Fibroblast of the aortic adventitia (primary cell): ENCODE data around the gene SLC25A48. TPM values are rescaled to one million over a fixed set of nuclear protein-coding genes. Genes with fewer than 3 reads are reported as not detected.

Experiments
- DNase-seq: peaks from one replicate; pipeline ENCODE4 v3.0.0-alpha.2; 2010; ENCODE audit warnings: low read depth
- H3K4me3 ChIP-seq: 2 replicates; pipeline ENCODE4 v1.5.1; 2011; ENCODE audit warnings: low read depth, mild to moderate bottlenecking, control low read depth, low read length, moderate library complexity
- total RNA-seq: library from RNA; depleted of rRNA; stranded (reverse); fragments of >200 nt; gene quantifications from 2 replicates; pipeline ENCODE4 v1.2.3, GENCODE V29; 2012; ENCODE audit warnings: low replicate concordance
- TF ChIP-seq, protein P1 (sequence below): IDR thresholded peaks from 2 replicates; pipeline ENCODE4 v1.5.1; 2011; ENCODE audit warnings: mild to moderate bottlenecking, low read length, control low read depth, inconsistent platforms; ENCODE audit not compliant: insufficient read depth

The SLC25A48 gene
- total RNA-seq, 1 donor = not detected

DNA sequence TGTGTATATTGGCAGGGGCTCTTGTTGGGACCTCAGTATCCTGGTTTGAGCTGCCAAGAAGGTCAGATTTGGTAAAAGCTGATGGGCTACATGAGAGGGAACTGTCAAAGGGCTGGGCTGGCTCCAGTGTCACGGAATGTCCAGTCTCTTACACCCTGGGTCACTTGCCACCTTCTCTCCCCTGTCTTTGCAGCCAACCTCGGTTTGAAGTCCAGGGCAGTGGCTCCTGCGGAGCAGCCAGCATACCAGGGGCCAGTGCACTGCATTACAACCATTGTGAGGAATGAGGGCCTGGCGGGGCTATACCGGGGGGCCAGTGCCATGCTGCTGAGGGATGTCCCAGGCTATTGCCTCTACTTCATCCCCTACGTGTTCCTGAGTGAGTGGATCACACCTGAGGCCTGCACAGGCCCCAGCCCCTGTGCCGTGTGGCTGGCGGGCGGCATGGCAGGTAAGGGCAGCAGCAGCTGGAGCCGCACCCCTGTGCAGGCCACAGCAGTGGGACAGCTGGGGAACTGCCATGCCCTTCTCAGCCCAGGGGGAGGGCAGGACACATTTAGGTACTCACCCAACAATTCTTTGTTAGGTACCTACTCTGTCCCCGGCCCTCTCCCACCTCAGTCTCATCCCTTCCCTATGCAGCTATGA is 36.9 kb downstream of the SLC25A48 start:
- H3K4me3 ChIP-seq = no peak overlapping the region

DNA sequence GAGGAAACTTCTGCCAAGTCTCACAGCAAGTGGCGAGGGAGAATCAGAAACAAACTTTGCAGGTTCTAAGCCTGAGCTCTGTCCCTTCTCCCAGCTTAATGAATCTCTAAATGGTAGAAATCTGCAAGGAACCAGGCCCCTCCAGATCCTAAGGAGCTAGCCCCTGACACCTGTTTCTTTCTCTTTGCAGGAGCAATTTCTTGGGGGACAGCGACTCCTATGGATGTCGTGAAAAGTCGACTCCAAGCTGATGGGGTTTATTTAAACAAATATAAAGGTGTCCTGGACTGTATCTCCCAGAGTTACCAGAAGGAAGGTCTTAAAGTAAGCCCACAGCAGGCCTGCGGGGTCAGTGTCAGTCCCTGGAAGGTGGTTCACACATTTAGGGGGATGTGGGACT is 39.4 kb downstream of the SLC25A48 start:
- H3K4me3 ChIP-seq = no peak overlapping the region
- TF ChIP-seq, protein P1, sequence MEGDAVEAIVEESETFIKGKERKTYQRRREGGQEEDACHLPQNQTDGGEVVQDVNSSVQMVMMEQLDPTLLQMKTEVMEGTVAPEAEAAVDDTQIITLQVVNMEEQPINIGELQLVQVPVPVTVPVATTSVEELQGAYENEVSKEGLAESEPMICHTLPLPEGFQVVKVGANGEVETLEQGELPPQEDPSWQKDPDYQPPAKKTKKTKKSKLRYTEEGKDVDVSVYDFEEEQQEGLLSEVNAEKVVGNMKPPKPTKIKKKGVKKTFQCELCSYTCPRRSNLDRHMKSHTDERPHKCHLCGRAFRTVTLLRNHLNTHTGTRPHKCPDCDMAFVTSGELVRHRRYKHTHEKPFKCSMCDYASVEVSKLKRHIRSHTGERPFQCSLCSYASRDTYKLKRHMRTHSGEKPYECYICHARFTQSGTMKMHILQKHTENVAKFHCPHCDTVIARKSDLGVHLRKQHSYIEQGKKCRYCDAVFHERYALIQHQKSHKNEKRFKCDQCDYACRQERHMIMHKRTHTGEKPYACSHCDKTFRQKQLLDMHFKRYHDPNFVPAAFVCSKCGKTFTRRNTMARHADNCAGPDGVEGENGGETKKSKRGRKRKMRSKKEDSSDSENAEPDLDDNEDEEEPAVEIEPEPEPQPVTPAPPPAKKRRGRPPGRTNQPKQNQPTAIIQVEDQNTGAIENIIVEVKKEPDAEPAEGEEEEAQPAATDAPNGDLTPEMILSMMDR = no peak
- DNase-seq = no peak

More for the DNA sequence above, 36.9 kb downstream of the SLC25A48 start:
- no peak for DNase-seq
- TF ChIP-seq, protein P1 = no peak

- no peak for DNase-seq
- no peak overlapping the region for H3K4me3 ChIP-seq
Measured at GRCh38 chr5:135874461-135874860, 40.0 kb downstream of the SLC25A48 start.

GRCh38 chr5:135875567-135875966 is 41.1 kb downstream of the SLC25A48 start:
- DNase-seq = no peak
- TF ChIP-seq, protein P1 = no peak
- no peak overlapping the region for H3K4me3 ChIP-seq

More at GRCh38 chr5:135874461-135874860, 40.0 kb downstream of the SLC25A48 start:
- TF ChIP-seq, protein P1 = no peak

GRCh38 chr5:135876146-135876545 is 41.7 kb downstream of the SLC25A48 start:
- H3K4me3 ChIP-seq = no peak overlapping the region
- DNase-seq = no peak
- TF ChIP-seq, protein P1 = no peak

- no peak for DNase-seq
- H3K4me3 ChIP-seq = no peak overlapping the region
- TF ChIP-seq, protein P1 = no peak
Measured at GRCh38 chr5:135877570-135878155, 43.2 kb downstream of the SLC25A48 start.
